Activated naive CD8-positive, alpha-beta T cell treated with anti-CD3 and anti-CD28 coated beads for 36 hours (primary cell): ENCODE data around the gene USP4. TPM values are rescaled to one million over a fixed set of nuclear protein-coding genes. Genes with fewer than 3 reads are reported as not detected.
"Not testable (repeated sequence)": the region's sequence is repeated elsewhere in the genome, so short reads cannot be mapped to it uniquely, and the experiment has no call there.

Source experiments
- DNase-seq: peaks from one replicate; pipeline ENCODE4 v3.0.0; 2021
- H3K27ac Mint-ChIP-seq: one replicate; pipeline ENCODE4 v1.8.0; 2022; ENCODE audit warnings: mild to moderate bottlenecking, moderate library complexity, mixed read lengths
- H3K27me3 Mint-ChIP-seq: one replicate; pipeline ENCODE4 v1.8.0; 2022; ENCODE audit warnings: mild to moderate bottlenecking, mixed read lengths
- H3K36me3 Mint-ChIP-seq: one replicate; pipeline ENCODE4 v1.8.0; 2021; ENCODE audit warnings: mild to moderate bottlenecking, mixed read lengths
- H3K4me1 Mint-ChIP-seq: one replicate; pipeline ENCODE4 v1.8.0; 2021; ENCODE audit warnings: mixed read lengths
- H3K4me3 Mint-ChIP-seq: one replicate; pipeline ENCODE4 v1.8.0; 2022; ENCODE audit warnings: mild to moderate bottlenecking, moderate library complexity, mixed read lengths
- H3K9me3 Mint-ChIP-seq: one replicate; pipeline ENCODE4 v1.8.0; 2022; ENCODE audit warnings: mixed read lengths
- total RNA-seq, 2 experiments: library from RNA; stranded (reverse); gene quantifications; one replicate each; pipeline ENCODE4 v1.2.3, GENCODE V29; 2021

Gene USP4
- total RNA-seq, 2 experiments from 2014 or later: 63.3 to 64.0 TPM

GRCh38 chr3:49358217-49358883, 18.5 kb upstream of the USP4 start, which contains the start of gene GPX1:
Gene GPX1 (minus strand): TSS chr3:49358353. CDS start chr3:49358278, 75 bp downstream.
- no peaks in the 10 kb centered on the region for H3K27me3 Mint-ChIP-seq
- peak within 1 kb of the TSS; percentile 92 for H3K27ac Mint-ChIP-seq
- H3K36me3 Mint-ChIP-seq: peaks cover 51% of the 10 kb centered on the region
- H3K4me3 Mint-ChIP-seq: peak within 1 kb of the TSS; percentile 96
- peak; percentile 91 for DNase-seq
- H3K4me1 Mint-ChIP-seq: peaks cover 28% of the 10 kb centered on the region
- no peaks in the 10 kb centered on the region for H3K9me3 Mint-ChIP-seq

- H3K4me1 Mint-ChIP-seq: peaks cover 21% of the 10 kb centered on the region
These were observed 17.8 kb upstream of the USP4 start for GRCh38 chr3:49357443-49358216.

GRCh38 chr3:49357095-49357442, 17.2 kb upstream of the USP4 start:
- H3K27ac Mint-ChIP-seq: peak overlapping the region; percentile 92
- DNase-seq, H3K27me3 Mint-ChIP-seq, H3K9me3 Mint-ChIP-seq: not testable (repeated sequence)
- peaks cover 18% of the 10 kb centered on the region for H3K4me1 Mint-ChIP-seq
- H3K4me3 Mint-ChIP-seq: peak overlapping the region; percentile 96
- peaks cover 41% of the 10 kb centered on the region for H3K36me3 Mint-ChIP-seq

More at GRCh38 chr3:49357443-49358216, 17.8 kb upstream of the USP4 start:
- H3K9me3 Mint-ChIP-seq, H3K27me3 Mint-ChIP-seq: not testable (repeated sequence)
- DNase-seq: peak; percentile 62
- Mint-ChIP-seq H3K36me3 (peaks cover 45% of the 10 kb centered on the region), H3K4me3 (peak overlapping the region; percentile 96), H3K27ac (peak overlapping the region; percentile 92)

GRCh38 chr3:49352890-49353421, 13.1 kb upstream of the USP4 start:
- H3K4me3 Mint-ChIP-seq: no peak overlapping the region
- no peaks in the 10 kb centered on the region for H3K27me3 Mint-ChIP-seq
- peaks cover 24% of the 10 kb centered on the region for H3K36me3 Mint-ChIP-seq
- no peaks in the 10 kb centered on the region for H3K9me3 Mint-ChIP-seq
- no peak overlapping the region for H3K27ac Mint-ChIP-seq
- no peak for DNase-seq
- peaks cover 11% of the 10 kb centered on the region for H3K4me1 Mint-ChIP-seq

- Mint-ChIP-seq H3K9me3 (no peaks in the 10 kb centered on the region), H3K36me3 (peaks cover 19% of the 10 kb centered on the region), H3K27me3 (no peaks in the 10 kb centered on the region), H3K4me1 (peaks cover 11% of the 10 kb centered on the region), H3K27ac (no peak overlapping the region), H3K4me3 (no peak overlapping the region)
- no peak for DNase-seq
These were observed 12.4 kb upstream of the USP4 start for GRCh38 chr3:49352281-49352680.

GRCh38 chr3:49351521-49352011, 11.7 kb upstream of the USP4 start:
- Mint-ChIP-seq H3K9me3 (no peaks in the 10 kb centered on the region), H3K27me3 (no peaks in the 10 kb centered on the region), H3K4me1 (peaks cover 10% of the 10 kb centered on the region), H3K4me3 (no peak overlapping the region), H3K27ac (no peak overlapping the region), H3K36me3 (peaks cover 14% of the 10 kb centered on the region)
- no peak for DNase-seq

GRCh38 chr3:49349348-49350114, 9.7 kb upstream of the USP4 start:
- H3K4me1 Mint-ChIP-seq: peaks cover 9% of the 10 kb centered on the region
- no peaks in the 10 kb centered on the region for H3K9me3 Mint-ChIP-seq
- DNase-seq: no peak
- no peak overlapping the region for H3K4me3 Mint-ChIP-seq
- H3K36me3 Mint-ChIP-seq: peaks cover 4% of the 10 kb centered on the region
- no peak overlapping the region for H3K27ac Mint-ChIP-seq
- no peaks in the 10 kb centered on the region for H3K27me3 Mint-ChIP-seq

GRCh38 chr3:49348361-49348760, 8.5 kb upstream of the USP4 start:
- not testable (repeated sequence) for H3K4me3 Mint-ChIP-seq, H3K36me3 Mint-ChIP-seq, DNase-seq, H3K27ac Mint-ChIP-seq, H3K9me3 Mint-ChIP-seq, H3K27me3 Mint-ChIP-seq
- peaks cover 11% of the 10 kb centered on the region for H3K4me1 Mint-ChIP-seq

- Mint-ChIP-seq H3K36me3 (no peaks in the 10 kb centered on the region), H3K4me1 (peaks cover 19% of the 10 kb centered on the region), H3K4me3 (no peak overlapping the region), H3K9me3 (no peaks in the 10 kb centered on the region), H3K27me3 (no peaks in the 10 kb centered on the region), H3K27ac (no peak overlapping the region)
- DNase-seq: no peak
These were observed 7.0 kb upstream of the USP4 start for GRCh38 chr3:49346797-49347251.

- Mint-ChIP-seq H3K36me3 (peaks cover 10% of the 10 kb centered on the region), H3K27ac (no peak overlapping the region), H3K4me1 (peaks cover 40% of the 10 kb centered on the region), H3K9me3 (no peaks in the 10 kb centered on the region), H3K4me3 (no peak overlapping the region), H3K27me3 (no peaks in the 10 kb centered on the region)
- DNase-seq: no peak
These were observed 3.3 kb upstream of the USP4 start for GRCh38 chr3:49343163-49343562.

- Mint-ChIP-seq H3K27ac (peak overlapping the region; percentile 91), H3K4me1 (peaks cover 45% of the 10 kb centered on the region), H3K27me3 (no peaks in the 10 kb centered on the region), H3K36me3 (peaks cover 13% of the 10 kb centered on the region), H3K4me3 (peak overlapping the region; percentile 52), H3K9me3 (no peaks in the 10 kb centered on the region)
- DNase-seq: no peak
These were observed 2.1 kb upstream of the USP4 start for GRCh38 chr3:49341996-49342395.

- H3K4me3 Mint-ChIP-seq: peak overlapping the region; percentile 97
- H3K27ac Mint-ChIP-seq: peak overlapping the region; percentile 97
- no peaks in the 10 kb centered on the region for H3K9me3 Mint-ChIP-seq
- peak; percentile 34 for DNase-seq
- no peaks in the 10 kb centered on the region for H3K27me3 Mint-ChIP-seq
- peaks cover 25% of the 10 kb centered on the region for H3K36me3 Mint-ChIP-seq
- H3K4me1 Mint-ChIP-seq: peaks cover 42% of the 10 kb centered on the region
These were observed 292 bp downstream of the USP4 start for GRCh38 chr3:49339581-49339940.

GRCh38 chr3:49333916-49334633, 5.8 kb downstream of the USP4 start:
- Mint-ChIP-seq H3K4me1 (peaks cover 20% of the 10 kb centered on the region), H3K36me3 (peaks cover 43% of the 10 kb centered on the region), H3K9me3 (no peaks in the 10 kb centered on the region), H3K27me3 (no peaks in the 10 kb centered on the region), H3K27ac (peak overlapping the region; percentile 67), H3K4me3 (no peak overlapping the region)
- no peak for DNase-seq

GRCh38 chr3:49333091-49333490, 6.8 kb downstream of the USP4 start:
- H3K4me3 Mint-ChIP-seq: no peak overlapping the region
- no peaks in the 10 kb centered on the region for H3K27me3 Mint-ChIP-seq
- peak overlapping the region; percentile 67 for H3K27ac Mint-ChIP-seq
- peaks cover 12% of the 10 kb centered on the region for H3K4me1 Mint-ChIP-seq
- no peaks in the 10 kb centered on the region for H3K9me3 Mint-ChIP-seq
- DNase-seq: no peak
- peaks cover 37% of the 10 kb centered on the region for H3K36me3 Mint-ChIP-seq
